NK-92 treated with Interleukin-12 subunit alpha and Interleukin-12 subunit beta, amount 100 ng/mL, for 24 hours (cell line): Measurements from ENCODE around the gene HHLA2.
"Not testable (repeated sequence)": the region's sequence is repeated elsewhere in the genome, so short reads cannot be mapped to it uniquely, and the experiment has no call there.

ENCODE experiments used
- DNase-seq: peaks from one replicate; lab custom pipeline; 2025; lab: John Stamatoyannopoulos, UW

Gene HHLA2

DNA sequence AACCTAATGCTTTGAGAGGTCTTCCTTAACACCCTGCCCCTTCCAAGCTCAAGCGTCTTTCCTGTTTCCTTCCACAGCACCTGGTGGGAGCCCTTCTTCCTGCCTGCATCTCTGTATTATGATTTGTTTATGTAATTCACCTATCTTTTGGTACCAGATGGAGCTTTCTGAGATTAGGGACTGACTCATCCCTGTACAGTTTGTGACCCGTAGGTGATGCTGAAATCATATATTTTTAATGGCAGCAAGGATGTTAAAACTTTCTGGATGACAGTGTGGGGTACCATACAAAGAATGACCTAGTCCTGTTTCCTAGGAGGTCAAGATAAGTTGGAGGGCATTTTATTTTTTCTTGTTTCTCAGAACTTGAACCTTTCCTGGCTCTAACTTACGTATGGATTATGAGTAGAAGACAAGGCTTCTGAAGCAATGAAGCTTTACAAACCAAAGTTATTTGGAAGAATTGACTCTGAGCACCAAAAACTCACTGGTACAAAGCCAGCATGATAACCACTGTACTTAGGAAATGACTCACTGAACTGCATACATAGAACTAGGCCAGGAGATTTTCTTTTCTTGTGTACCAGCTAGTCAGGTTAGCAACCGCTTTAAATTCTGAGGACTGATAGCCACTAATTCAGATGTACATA is 46.6 kb downstream of the HHLA2 start:
- no peak for DNase-seq

- no peak for DNase-seq
Measured at GRCh38 chr3:108343491-108343890, 47.1 kb downstream of the HHLA2 start.

- no peak for DNase-seq
Measured at GRCh38 chr3:108345492-108346205, 49.3 kb downstream of the HHLA2 start.

- DNase-seq, result no peak
Measured at GRCh38 chr3:108346301-108347227, 50.2 kb downstream of the HHLA2 start.

GRCh38 chr3:108352176-108352575 is 55.8 kb downstream of the HHLA2 start:
- DNase-seq, result no peak

DNA sequence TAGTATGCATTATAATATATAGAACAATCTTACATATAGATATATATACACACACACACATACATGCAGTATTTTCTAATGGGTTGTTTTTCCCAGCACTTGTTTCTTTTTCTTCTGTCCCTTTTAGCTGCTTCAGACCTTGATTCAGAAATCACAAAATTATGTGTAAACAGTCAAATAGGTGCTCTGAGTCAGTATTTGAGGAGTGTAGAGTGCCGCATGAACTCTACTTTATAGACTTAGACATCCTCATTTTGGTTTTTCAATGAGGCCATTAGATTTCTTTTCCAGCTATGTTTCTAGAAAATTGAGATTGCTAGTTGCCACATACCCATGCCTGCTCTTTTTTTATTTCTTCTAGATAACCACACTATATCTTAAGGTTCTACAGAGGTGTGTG is 58.2 kb downstream of the HHLA2 start:
- DNase-seq, result no peak

DNA sequence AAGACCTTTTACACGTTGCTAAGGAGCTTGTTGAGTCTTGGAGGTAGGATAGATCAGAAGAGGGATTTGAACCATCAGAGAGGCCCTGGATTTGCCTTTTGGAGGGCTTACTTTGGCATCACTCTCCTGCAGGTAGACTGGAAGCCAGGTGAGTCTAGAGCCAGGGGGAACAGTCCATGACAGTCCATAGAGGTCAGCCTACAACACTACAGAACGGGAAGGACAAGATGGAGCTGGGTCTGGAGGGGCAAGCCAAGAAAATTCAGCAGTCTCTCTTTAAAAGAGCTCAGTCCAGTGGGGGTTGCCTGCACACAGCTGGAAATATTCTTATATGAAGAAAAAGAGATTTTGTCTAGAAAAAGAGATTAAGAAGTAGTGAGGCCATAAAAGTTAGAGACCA is 60.7 kb downstream of the HHLA2 start:
- DNase-seq, result no peak

- DNase-seq, result no peak
Measured at GRCh38 chr3:108359011-108359410, 62.7 kb downstream of the HHLA2 start.

DNA sequence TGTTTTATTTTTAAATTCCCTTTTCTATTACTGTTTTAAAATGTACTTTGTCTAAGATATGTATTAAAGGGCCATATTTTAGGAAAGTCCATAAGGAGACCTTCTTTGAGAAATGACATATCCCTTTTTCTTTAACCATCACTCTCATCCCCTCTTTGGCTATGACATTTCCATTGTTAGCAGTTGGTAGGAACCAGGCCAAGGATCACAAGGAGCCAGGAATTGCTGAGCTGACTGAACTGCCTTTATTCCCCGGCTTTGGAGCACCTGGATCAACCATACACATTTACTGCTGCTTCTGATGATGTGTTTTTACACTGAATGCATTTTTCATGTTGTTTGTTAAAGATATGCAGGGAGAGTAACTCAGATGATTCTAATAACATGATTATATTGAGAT is 79.7 kb downstream of the HHLA2 start:
- no peak for DNase-seq

GRCh38 chr3:108377384-108377783 is 81.0 kb downstream of the HHLA2 start:
- no peak for DNase-seq

DNA sequence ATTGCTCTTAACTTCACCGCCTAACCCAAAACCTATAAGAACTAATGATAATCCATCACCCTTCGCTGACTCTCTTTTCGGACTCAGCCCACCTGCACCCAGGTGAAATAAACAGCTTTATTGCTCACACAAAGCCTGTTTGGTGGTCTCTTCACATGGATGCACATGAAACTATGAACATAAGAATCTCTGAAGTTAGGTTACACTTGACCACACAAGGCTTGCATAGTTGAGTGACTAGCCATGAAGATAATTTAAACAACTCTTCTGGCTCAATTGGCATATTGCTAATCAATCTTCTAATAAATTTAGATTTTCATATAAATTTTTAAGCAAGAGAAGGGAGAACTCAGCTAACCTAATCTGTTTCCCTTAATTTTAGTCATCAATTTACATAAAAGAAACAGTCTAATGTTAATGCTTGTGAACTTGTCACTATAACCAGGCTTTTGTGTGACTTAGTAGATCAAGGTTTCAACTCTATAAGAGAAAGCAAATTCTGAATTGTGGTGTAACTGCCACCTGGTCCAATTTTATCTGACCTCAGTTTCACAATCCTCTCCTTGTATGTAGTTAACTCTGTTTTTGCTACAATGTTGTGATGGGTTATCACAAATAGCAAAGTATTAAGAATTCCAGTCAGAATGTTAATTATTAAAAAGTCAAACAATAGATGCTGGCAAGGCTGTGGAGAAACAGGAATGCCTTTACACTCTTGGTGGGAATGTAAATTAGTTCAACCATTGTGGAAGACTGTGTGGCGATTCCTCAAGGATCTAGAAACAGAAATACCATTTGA is 82.0 kb downstream of the HHLA2 start:
- no peak for DNase-seq

DNA sequence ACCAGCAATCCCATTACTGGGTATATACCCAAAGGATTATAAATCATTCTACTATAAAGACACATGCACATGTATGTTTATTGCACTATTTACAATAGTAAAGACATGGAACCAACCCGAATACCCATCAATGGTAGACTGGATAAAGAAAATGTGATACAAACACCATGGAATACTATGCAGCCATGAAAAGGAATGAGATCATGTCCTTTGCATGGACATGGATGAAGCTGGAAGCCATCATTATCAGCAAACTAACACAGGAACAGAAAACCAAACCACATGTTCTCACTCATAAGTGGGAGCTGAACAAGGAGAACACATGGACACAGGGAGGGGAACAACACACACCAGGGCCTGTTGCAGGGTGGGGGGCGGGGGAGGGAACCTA is 82.6 kb downstream of the HHLA2 start:
- not testable (repeated sequence) for DNase-seq

DNA sequence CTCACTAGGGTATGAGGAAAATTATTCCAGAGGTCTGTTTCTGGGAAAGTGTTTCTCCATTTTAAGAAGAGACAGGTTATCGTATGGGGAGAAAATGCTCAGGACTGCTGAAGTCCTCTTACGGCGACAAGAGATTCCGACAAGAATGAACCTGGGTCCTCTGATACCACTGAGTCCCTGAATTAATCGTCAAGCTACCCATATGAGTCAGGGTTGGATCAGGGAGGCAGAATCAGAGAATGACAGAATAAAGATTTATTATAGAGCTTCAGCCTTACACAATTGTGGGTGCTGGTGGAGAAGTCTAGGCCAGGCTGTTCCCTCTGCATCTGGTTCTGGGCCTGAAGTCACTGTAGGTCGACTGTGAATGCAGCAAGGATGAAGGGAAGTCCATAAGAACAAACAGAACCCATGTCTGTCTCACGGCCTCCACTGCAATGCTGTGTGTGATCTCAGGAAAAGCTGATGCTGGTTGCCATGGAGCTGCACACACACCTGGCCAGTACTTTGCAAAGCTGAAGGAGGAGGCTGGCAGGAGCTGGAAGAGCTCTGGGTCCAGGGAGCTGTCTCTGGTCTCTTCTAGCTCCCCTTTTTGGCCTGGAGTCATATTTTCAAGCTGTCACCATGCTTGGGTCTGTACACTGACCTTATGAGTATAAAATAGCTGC is 83.9 kb downstream of the HHLA2 start:
- no peak for DNase-seq

- no peak for DNase-seq
Measured at GRCh38 chr3:108381529-108382140, 85.3 kb downstream of the HHLA2 start.

DNA sequence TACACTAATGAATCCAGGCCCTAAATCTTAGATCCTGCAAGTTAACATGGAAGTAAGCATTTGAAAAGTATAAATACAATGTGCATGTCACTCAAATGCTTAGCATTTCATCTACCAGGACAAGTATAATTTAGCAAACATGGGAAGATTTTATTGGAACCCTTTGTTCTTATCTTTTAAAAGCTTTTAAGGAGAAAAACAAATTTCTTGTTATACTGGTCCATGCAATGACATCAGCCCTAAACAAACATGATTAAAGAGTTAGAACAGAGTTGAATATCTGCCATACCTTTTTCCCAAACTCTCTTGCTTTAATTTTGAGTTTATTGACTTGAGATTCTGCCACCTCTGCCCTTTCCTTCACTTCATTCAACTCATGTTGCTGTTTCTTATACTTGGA is 87.0 kb downstream of the HHLA2 start:
- no peak for DNase-seq

GRCh38 chr3:108387063-108387462 is 90.7 kb downstream of the HHLA2 start:
- no peak for DNase-seq

DNA sequence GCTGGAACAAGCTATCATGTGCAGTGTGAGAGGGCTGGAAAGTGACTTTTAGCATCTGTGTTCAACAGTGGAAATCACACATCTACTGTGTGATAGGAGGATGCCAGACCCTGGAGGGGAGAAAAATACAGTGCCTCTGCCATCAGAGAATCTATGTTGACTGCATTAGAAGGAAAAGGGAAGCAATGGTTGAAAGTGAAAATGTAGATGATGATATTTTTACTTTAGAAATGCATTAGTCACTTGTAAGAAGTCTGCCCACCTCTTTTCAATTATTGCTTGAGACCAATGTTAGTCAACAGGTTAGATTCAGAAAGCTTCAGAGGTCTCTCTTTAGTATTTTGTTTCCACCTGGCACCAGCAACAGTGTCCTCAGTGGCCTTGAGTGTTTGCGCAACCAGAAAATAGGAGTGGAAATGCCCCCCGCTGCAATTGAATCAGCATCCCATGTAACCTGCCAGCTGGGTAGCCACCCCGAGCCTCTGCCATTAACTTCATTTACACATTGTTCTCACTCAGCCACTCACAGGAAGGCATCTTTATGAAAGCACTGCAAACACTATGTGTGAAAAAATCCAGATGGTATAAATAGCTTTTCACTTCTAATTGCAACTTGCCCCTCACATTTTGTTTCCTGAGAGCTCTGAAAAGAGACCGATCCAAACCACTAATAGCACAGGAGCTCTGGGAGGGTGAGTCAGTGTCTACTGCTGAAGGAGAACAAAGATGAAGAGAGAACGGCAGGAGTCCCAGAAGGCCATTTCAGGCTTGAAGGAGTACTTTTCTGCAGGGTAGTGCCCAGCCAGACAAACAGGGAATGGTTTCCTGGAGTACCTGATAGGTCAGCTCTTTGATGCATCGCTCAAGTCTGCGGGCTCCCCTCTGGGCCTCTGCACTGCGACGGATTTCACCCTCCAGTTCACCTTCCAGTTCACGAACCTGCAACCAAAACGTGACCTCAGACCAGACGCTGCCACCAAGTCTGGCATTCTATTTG is 92.1 kb downstream of the HHLA2 start:
- DNase-seq, result no peak

- no peak for DNase-seq
Measured at GRCh38 chr3:108389372-108389771, 93.0 kb downstream of the HHLA2 start.

GRCh38 chr3:108391917-108392593 is 95.7 kb downstream of the HHLA2 start:
- DNase-seq, result no peak
